Astrocyte of the cerebellum (primary cell): ENCODE data around the gene MAZ.

Source experiments
- DNase-seq: peaks from one replicate; pipeline ENCODE4 v3.0.0-alpha.2; 2011; ENCODE audit warnings: low read depth
- H3K4me3 ChIP-seq: 2 replicates; pipeline ENCODE4 v1.5.1; 2011; ENCODE audit warnings: mild to moderate bottlenecking, low read depth, low read length, moderate library complexity
- in situ Hi-C: cut with HindIII; loops from 2 replicates; pipeline ENCODE4 v1.10.0; 2017; ENCODE audit warnings: low sequenced_read_pairs
- TF ChIP-seq, protein P1 (sequence below): IDR thresholded peaks from 2 replicates; pipeline ENCODE4 v1.5.1; 2012; ENCODE audit warnings: low read length, low read depth, moderate library complexity, mild to moderate bottlenecking; ENCODE audit errors: missing control alignments

The MAZ gene

DNA sequence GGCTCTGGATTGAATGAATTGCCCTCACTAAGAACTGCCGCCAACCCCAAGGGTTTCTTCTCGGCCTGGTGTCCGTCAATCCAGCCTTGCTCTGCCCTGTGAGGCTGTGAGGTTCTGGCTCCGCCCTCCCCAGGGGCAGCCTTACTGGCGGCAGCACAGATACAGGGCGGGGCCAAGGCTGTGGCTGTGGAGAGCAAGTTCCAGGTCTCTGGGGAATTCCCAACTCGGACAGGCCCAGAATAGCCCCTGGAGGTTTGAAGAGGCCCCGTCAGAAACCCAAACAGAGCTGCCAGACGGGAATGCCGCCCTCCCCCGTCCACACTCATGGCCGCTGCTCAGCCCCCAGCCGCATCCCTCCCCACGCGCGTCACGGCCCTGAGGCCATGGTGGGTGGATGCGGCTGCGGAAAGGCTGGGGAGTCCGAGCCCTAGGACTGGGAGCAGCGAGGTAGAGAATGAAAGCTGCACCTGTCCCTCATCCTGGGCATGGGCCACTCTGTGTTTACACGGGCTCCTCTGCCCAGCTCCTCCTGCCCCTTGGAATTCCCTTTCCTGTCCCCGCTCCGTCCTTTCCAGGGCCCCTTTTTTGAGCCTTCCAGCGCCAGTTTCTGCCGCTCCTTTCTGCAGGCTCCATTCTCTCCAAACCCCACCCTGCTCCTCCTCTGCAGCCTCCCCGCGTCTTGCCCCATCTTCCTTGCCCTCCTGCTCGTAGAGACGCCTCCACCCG is 5.0 kb downstream of the MAZ start:
- in situ Hi-C loops, result no loop called here
- TF ChIP-seq, protein P1, sequence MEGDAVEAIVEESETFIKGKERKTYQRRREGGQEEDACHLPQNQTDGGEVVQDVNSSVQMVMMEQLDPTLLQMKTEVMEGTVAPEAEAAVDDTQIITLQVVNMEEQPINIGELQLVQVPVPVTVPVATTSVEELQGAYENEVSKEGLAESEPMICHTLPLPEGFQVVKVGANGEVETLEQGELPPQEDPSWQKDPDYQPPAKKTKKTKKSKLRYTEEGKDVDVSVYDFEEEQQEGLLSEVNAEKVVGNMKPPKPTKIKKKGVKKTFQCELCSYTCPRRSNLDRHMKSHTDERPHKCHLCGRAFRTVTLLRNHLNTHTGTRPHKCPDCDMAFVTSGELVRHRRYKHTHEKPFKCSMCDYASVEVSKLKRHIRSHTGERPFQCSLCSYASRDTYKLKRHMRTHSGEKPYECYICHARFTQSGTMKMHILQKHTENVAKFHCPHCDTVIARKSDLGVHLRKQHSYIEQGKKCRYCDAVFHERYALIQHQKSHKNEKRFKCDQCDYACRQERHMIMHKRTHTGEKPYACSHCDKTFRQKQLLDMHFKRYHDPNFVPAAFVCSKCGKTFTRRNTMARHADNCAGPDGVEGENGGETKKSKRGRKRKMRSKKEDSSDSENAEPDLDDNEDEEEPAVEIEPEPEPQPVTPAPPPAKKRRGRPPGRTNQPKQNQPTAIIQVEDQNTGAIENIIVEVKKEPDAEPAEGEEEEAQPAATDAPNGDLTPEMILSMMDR, result no peak
- H3K4me3 ChIP-seq, result peak overlapping the region; percentile 62
- peak; percentile 93 for DNase-seq

DNA sequence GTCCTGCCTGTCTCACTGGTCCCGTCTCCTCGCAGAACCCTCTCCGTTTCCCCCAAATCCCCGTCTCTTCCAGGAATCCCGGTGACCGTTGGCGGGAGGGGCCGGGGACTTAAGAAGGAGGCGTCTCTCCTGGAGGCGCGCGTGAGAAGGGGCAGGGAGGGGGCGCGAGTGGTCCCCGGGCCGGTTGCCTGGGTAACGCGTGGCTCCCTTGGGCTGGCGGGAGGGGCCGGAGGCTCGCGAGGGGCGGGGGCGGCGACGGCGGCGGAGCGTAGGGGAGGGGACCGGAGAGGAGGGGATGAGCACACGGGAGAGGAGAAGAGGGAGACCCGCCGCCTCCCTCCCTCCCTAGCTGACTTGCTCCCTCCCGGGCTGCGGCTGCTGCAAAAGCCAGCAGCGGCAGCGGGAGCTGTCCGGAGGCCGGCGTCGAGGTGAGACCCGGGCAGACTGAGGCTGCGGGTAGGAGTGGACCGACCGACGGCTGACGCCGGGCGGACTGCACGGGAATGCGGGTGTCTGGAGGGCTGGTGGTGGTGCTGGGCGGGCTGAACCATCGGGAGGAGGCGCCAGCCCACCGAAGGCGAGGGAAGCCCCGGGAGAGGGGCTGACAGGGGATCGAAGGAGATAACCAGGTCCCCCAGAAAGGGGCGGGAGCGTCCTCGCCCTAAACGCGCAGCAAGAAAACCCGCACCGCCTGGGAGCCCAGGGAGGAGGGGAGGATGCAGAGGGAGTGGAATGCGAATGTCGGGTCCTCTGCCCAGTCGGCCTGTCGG is 5.8 kb downstream of the MAZ start, which contains the start of gene PRRT2:
Gene PRRT2, plus strand, starts transcription at position 298 of the 770 bp plus-strand sequence. CDS start 862 bp downstream, outside the sequence.
- in situ Hi-C loops, result no loop called here
- TF ChIP-seq, protein P1, result no peak
- DNase-seq, result no peak
- H3K4me3 ChIP-seq, result peak within 1 kb of the TSS; percentile 62

DNA sequence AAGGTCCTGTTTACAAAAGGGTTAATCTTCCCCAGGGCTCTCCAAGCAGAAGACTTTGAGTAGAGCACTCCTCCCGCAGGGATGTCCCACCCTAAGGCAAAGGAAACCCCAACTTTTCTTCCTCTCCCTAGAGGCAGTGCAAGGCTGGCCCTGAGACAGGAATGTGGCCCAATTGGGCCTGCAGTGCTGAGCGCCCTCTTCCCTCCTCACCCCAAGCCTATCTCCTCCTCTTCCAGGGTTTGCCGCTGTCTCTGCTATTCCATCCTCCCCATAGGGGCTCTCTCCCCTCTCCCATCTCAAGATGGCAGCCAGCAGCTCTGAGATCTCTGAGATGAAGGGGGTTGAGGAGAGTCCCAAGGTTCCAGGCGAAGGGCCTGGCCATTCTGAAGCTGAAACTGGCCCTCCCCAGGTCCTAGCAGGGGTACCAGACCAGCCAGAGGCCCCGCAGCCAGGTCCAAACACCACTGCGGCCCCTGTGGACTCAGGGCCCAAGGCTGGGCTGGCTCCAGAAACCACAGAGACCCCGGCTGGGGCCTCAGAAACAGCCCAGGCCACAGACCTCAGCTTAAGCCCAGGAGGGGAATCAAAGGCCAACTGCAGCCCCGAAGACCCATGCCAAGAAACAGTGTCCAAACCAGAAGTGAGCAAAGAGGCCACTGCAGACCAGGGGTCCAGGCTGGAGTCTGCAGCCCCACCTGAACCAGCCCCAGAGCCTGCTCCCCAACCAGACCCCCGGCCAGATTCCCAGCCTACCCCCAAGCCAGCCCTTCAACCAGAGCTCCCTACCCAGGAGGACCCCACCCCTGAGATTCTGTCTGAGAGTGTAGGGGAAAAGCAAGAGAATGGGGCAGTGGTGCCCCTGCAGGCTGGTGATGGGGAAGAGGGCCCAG is 6.7 kb downstream of the MAZ start:
- TF ChIP-seq, protein P1, result no peak
- peak overlapping the region; percentile 62 for H3K4me3 ChIP-seq
- in situ Hi-C loops, result no loop called here
- no peak for DNase-seq

DNA sequence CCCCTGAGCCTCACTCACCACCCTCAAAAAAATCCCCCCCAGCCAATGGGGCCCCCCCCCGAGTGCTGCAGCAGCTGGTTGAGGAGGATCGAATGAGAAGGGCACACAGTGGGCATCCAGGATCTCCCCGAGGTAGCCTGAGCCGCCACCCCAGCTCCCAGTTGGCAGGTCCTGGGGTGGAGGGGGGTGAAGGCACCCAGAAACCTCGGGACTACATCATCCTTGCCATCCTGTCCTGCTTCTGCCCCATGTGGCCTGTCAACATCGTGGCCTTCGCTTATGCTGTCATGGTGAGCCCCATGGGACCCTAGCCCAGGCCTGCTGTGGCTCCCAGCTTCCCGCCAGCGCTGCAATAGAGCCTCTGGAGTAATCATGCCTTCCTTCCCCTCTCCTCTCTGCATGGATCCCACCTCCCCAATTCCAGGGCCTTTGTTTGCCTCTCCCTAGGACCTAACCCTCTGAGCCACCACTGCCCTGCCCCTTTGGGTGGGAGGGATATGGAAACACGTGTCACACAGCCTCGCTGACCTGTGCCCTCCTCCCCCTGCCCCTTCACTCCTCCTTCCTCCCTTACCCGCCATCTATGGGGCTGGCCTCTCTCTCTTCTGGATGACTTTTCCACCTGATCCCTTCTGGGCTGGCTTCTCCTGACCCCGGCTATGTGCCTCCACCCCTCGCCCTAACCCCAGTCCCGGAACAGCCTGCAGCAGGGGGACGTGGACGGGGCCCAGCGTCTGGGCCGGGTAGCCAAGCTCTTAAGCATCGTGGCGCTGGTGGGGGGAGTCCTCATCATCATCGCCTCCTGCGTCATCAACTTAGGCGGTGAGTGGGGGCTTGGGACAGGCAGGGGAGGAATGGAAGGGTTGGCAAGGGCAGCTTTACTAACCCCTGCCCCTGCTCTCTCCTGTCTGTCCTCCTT is 7.6 kb downstream of the MAZ start:
- in situ Hi-C loops, result no loop called here
- TF ChIP-seq, protein P1, result no peak
- no peak for DNase-seq
- H3K4me3 ChIP-seq, result peak overlapping the region; percentile 62

DNA sequence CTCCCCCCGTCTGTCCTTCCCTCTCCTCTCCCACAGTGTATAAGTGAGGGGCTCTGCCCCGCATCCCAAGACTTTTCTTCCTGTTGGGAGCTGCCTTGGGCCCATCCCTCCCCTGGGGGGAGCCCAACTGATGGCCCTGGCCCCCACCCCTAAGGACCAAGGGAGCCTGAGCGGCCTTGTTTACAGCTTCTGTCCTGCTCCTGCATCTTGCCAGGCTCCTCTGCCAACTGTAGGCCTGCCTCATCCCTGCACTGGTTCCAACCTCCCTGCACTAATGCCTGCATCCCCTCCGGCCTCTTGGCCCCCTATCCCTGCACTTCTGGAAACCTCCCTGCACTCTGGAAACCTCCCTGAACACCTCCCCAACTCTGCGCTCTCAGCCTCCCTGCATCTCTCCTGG is 8.3 kb downstream of the MAZ start:
- no peak overlapping the region for H3K4me3 ChIP-seq

More for the DNA sequence above, 8.3 kb downstream of the MAZ start:
- DNase-seq, result no peak
- in situ Hi-C loops, result no loop called here
- TF ChIP-seq, protein P1, result no peak
